ENCODE data around the gene CSTPP1.
"Not testable (repeated sequence)": the region's sequence is repeated elsewhere in the genome, so short reads cannot be mapped to it uniquely, and the experiment has no call there.

The CSTPP1 gene

DNA sequence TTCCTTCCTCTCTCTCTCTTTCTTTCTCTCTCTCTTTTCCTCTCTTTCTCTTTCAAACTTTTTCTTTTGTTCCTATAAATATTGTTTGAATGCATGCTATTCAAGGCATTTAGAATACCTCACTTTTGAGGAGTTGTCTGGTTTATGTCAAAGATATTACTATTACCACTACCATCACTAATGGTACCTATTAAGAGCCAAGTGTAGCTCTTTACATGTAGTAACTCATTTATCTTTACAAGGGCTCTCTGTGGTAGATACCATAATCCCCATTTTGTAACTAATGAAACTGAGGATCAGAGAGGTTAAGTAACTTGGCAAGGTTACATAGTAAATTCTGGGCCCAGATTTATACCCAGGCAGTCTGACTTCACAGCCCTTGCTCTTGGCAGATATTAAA is 116.0 kb downstream of the CSTPP1 start:
- DNase-seq = no peak

GRCh38 chr11:47055534-47055933 is 119.0 kb downstream of the CSTPP1 start:
- no peak for DNase-seq

- no peak for DNase-seq
These were observed 119.8 kb downstream of the CSTPP1 start for GRCh38 chr11:47056261-47056915.

- DNase-seq = no peak
These were observed 120.8 kb downstream of the CSTPP1 start for GRCh38 chr11:47057365-47057764.

- no peak for DNase-seq
These were observed 124.2 kb downstream of the CSTPP1 start for GRCh38 chr11:47060807-47061206.

GRCh38 chr11:47061429-47062178 is 125.0 kb downstream of the CSTPP1 start:
- DNase-seq = no peak

- DNase-seq = no peak
These were observed 126.2 kb downstream of the CSTPP1 start for GRCh38 chr11:47062736-47063135.

DNA sequence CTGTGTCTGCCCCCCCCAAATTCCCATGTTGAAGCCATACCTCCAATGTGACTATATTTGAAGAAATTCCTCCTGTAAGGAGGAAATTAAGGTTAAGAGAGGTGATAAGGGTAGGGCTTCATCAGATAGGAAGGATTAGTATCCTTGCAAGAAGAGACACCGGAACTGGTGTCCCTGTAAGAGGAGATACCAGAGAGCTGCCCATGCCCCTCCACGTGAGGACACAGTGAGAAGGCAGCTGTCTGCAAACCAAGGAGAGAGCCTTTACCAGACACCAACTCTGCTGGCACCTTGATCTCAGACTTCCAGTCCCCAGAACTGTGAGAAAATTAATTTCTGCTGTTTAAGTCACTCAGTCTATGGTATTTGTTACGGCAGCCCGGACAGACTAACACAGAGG is 130.8 kb downstream of the CSTPP1 start:
- DNase-seq = no peak

- DNase-seq = no peak
These were observed 134.2 kb downstream of the CSTPP1 start for GRCh38 chr11:47070769-47071168.

GRCh38 chr11:47071341-47071740 is 134.8 kb downstream of the CSTPP1 start:
- no peak for DNase-seq

DNA sequence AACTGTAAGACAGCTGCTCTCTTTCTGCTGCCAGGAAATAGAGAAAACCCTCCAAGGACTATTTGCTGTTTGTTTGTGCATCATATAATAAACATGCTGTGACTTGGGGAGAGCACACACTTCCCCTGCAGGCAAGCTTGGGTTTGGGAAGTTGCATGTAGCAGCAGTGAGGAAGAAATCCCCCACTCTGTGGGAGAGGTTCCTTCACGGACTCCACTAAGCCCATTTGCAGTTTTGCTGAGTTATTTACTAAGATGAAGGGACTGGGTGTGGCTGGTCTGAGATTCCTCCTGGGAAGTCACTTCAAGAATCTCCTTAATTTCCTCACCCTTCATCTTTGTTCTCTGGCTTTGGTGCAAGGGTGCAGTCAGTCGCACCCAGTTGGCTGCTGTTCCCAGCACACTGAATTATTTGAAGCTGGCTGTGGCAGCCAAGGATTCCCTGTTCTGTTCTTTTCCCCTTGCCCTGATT is 135.3 kb downstream of the CSTPP1 start:
- no peak for DNase-seq

DNA sequence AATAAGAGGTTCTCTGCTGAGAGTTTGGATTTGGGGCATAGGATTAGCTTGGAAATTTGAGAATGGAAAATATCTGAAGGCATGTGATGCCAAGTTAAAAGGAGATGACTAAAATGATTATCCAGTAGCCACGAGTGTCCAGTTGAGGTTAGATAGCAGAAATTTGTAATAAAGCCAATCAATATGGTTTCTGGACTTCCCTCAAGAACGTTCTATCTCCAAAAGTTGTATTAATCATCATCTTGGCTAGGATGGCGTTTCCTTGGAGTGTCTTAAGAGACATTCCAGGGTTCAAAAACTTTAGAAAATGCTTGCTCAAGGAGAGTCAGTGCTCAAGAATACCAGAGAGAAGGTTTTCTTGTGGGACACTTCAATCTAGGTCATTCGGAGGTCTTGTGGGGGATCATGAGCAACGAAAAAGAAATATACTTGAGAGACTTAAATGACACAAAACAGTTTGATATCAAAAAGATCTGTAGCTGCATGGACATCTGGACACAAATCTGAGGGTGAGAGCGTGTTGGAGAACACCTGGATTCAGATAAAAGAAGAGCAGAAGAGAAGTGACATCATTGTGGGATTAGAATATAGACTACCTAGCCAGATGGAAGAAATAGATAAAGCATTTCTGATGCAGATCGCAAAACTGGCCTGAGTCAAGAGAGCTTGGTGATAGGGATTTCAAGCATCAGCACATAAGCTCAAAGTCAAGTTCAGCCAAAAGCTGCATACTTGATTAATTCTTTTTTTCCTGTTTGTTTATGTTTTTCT is 142.4 kb downstream of the CSTPP1 start:
- no peak for DNase-seq

- DNase-seq = not testable (repeated sequence)
These were observed 144.2 kb downstream of the CSTPP1 start for GRCh38 chr11:47080775-47081174.

GRCh38 chr11:47083913-47084312 is 147.4 kb downstream of the CSTPP1 start:
- no peak for DNase-seq

DNA sequence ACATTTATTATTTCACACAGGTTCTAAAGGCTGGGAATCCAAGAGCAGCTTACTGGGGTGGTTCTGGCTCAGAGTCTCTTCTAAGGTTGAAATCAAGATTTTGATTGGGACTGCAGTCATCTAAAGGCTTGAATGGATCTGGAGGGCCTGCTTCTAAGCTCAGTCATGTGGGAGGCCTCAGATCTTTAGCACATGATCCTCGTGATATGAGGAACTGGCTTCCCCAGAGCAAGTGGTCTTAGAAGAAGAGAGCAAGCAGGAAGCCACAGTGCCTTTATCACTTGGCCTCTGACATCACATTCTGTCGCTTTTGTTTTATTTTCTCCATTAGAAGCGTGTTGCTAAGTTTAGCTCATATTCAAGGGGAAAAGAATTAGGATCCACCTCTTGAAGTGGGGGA is 151.2 kb downstream of the CSTPP1 start:
- DNase-seq = no peak

GRCh38 chr11:47093541-47093940 is 157.0 kb downstream of the CSTPP1 start:
- DNase-seq = no peak

DNA sequence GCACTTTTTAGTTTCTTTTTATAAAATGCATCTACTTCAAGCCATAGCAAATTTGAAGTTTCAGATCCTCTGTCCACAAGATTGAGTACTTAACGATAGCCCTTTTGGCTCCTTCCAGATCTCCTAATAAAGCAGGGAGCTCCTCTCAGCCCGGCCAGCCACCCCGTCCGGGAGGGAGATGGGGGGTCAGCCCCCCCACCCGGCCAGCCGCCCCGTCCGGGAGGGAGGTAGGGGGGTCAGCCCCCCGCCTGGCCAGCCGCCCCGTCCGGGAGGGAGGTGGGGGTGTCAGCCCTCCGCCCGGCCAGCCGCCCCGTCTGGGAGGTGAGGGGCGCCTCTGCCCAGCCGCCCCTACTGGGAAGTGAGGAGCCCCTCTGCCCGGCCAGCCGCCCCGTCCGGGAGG is 160.3 kb downstream of the CSTPP1 start:
- DNase-seq = not testable (repeated sequence)

DNA sequence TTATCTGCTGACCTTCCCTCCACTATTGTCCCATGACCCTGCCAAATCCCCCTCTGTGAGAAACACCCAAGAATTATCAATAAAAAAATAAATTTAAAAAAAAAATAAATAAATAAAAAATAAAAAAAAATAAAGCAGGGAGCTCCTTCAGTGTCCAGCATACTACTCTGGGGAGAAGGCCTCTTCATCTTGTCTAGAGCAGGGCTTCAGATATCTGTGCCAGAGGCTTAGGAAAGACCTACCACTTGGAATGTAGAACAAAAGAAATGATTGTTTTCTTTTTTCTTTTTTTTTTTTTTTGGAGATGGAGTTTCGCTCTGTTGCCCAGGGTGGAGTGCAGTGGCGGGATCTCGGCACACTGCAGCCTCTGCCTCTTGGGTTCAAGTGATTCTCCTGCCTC is 161.7 kb downstream of the CSTPP1 start:
- DNase-seq = not testable (repeated sequence)

- DNase-seq = peak; percentile 14 to 62
These were observed 162.8 kb downstream of the CSTPP1 start for GRCh38 chr11:47099214-47099917.

DNA sequence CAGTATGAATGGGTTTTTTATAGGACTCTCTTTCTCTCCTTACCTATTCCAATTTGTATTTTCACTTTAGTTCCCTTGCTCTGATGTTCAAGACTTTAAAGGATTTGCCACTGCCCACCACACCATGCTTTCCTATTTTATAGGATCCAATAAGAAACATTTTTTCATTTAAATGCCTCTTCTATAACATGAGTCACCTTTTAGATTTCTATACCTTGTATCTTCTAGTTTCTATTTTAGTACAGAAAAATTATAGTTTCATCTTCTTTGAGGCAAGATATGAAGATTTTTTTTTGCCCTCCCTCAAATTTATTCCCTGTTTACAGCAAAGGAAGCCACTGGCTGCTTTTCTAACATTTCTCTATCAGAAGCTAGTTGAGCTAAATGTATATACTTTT is 163.4 kb downstream of the CSTPP1 start:
- no peak for DNase-seq

DNA sequence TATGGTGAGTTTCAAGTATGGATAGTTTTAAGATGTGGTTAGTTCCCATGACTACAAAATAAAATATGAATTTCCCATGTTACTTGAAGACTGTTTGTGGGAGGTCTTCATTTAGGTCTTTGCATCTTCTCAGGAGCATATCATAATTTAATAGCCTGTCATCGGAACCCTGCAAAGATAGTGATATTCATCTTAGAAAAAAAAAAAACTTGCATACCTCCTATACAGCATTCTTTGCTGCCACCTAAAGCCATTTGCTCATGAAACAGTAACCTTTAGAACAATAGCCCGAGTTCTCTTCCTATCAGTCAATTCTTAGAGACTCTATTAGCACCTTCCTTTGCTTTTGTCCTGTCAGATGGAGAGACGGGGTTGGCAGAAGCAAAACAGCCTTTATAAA is 164.8 kb downstream of the CSTPP1 start:
- DNase-seq = no peak

- DNase-seq = no peak
These were observed 167.8 kb downstream of the CSTPP1 start for GRCh38 chr11:47104261-47104950.

Data from NCI-H1930 (cell line).